HEK293 (cell line): Measurements from ENCODE around the gene RAB3C.

ENCODE experiments used
- GFI1B ChIP-seq: fragments of 450-650 bp; formaldehyde crosslinking; IDR thresholded peaks from 2 replicates; pipeline ENCODE4 v1.5.1; 2016; ENCODE audit warnings: missing biosample characterization, missing genetic modification characterization
- GLIS1 ChIP-seq: fragments of 450-650 bp; formaldehyde crosslinking; IDR thresholded peaks from 2 replicates; pipeline ENCODE4 v1.5.1; 2016; ENCODE audit warnings: missing biosample characterization, missing genetic modification characterization
- GLIS2 ChIP-seq: fragments of 450-650 bp; formaldehyde crosslinking; IDR thresholded peaks from 2 replicates; pipeline ENCODE4 v1.5.1; 2016; ENCODE audit warnings: missing biosample characterization, missing genetic modification characterization
- HOXA7 ChIP-seq: sonication (generic); formaldehyde crosslinking; IDR thresholded peaks from 2 replicates; pipeline ENCODE4 v1.8.1; 2022; ENCODE audit warnings: missing genetic modification reagents, borderline replicate concordance
- KLF7 ChIP-seq: fragments of 450-650 bp; formaldehyde crosslinking; IDR thresholded peaks from 2 replicates; pipeline ENCODE4 v1.5.1; 2016; ENCODE audit warnings: missing biosample characterization, missing genetic modification characterization, borderline replicate concordance
- KLF8 ChIP-seq: fragments of 450-650 bp; formaldehyde crosslinking; IDR thresholded peaks from 2 replicates; pipeline ENCODE4 v1.5.1; 2016; ENCODE audit warnings: missing biosample characterization, missing genetic modification characterization
- KLF9 ChIP-seq: fragments of 450-650 bp; formaldehyde crosslinking; IDR thresholded peaks from 2 replicates; pipeline ENCODE4 v1.5.1; 2016; ENCODE audit warnings: missing biosample characterization, missing genetic modification characterization, low read depth
- PRDM1 ChIP-seq: fragments of 450-650 bp; formaldehyde crosslinking; IDR thresholded peaks from 2 replicates; pipeline ENCODE4; 2016; ENCODE audit warnings: missing biosample characterization, missing genetic modification characterization
- PRDM6 ChIP-seq: fragments of 450-650 bp; formaldehyde crosslinking; IDR thresholded peaks from 2 replicates; pipeline ENCODE4 v1.5.1; 2017; ENCODE audit warnings: missing biosample characterization, missing genetic modification characterization
- ZBTB10 ChIP-seq: fragments of 450-650 bp; formaldehyde crosslinking; IDR thresholded peaks from 2 replicates; pipeline ENCODE4 v1.5.1; 2016; ENCODE audit warnings: missing biosample characterization, missing genetic modification characterization
- ZNF146 ChIP-seq: fragments of 450-650 bp; formaldehyde crosslinking; IDR thresholded peaks from 2 replicates; pipeline ENCODE4 v1.5.1; 2016; ENCODE audit warnings: missing biosample characterization, missing genetic modification characterization
- ZNF157 ChIP-seq: fragments of 450-650 bp; formaldehyde crosslinking; IDR thresholded peaks from 2 replicates; pipeline ENCODE4 v1.5.1; 2016; ENCODE audit warnings: missing biosample characterization, missing genetic modification characterization
- ZNF274 ChIP-seq, 2 experiments: fragments of 200-500 bp in 1 of 2; fragments of 450-650 bp in 1 of 2; sonication (Bioruptor generic) in 1 of 2; formaldehyde crosslinking in 1 of 2; IDR thresholded peaks; 2 replicates each; pipeline versions ENCODE4 v1.5.1 to v1.6.1; 2014 to 2016; ENCODE audit warnings: borderline replicate concordance in 1 of 2, inconsistent platforms in 1 of 2, low read length in 1 of 2, missing biosample characterization in 1 of 2, missing genetic modification characterization in 1 of 2
- ZNF341 ChIP-seq: fragments of 450-650 bp; formaldehyde crosslinking; IDR thresholded peaks from 2 replicates; pipeline ENCODE4; 2016; ENCODE audit warnings: low read depth, missing biosample characterization, missing genetic modification characterization
- ZNF350 ChIP-seq: fragments of 450-650 bp; formaldehyde crosslinking; IDR thresholded peaks from 2 replicates; pipeline ENCODE4 v1.5.0; 2017; ENCODE audit warnings: missing biosample characterization, mild to moderate bottlenecking, missing genetic modification characterization
- ZNF354C ChIP-seq: fragments of 450-650 bp; formaldehyde crosslinking; IDR thresholded peaks from 2 replicates; pipeline ENCODE4 v1.5.1; 2016; ENCODE audit warnings: missing biosample characterization, missing genetic modification characterization, low read depth, borderline replicate concordance
- ZNF416 ChIP-seq: fragments of 450-650 bp; formaldehyde crosslinking; IDR thresholded peaks from 2 replicates; pipeline ENCODE4 v1.5.1; 2016; ENCODE audit warnings: missing biosample characterization, missing genetic modification characterization
- ZNF423 ChIP-seq: fragments of 450-650 bp; formaldehyde crosslinking; IDR thresholded peaks from 2 replicates; pipeline ENCODE4 v1.5.1; 2016; ENCODE audit warnings: missing biosample characterization, missing genetic modification characterization
- ZNF48 ChIP-seq: fragments of 450-650 bp; formaldehyde crosslinking; IDR thresholded peaks from 2 replicates; pipeline ENCODE4 v1.5.1; 2016; ENCODE audit warnings: missing biosample characterization, missing genetic modification characterization
- ZNF488 ChIP-seq: fragments of 450-650 bp; formaldehyde crosslinking; IDR thresholded peaks from 2 replicates; pipeline ENCODE4 v1.5.1; 2016; ENCODE audit warnings: missing biosample characterization, missing genetic modification characterization
- ZNF558 ChIP-seq: fragments of 450-650 bp; formaldehyde crosslinking; IDR thresholded peaks from 2 replicates; pipeline ENCODE4 v1.5.1; 2016; ENCODE audit warnings: missing biosample characterization, missing genetic modification characterization
- ZNF560 ChIP-seq: fragments of 450-650 bp; formaldehyde crosslinking; IDR thresholded peaks from 2 replicates; pipeline ENCODE4 v1.5.1; 2017; ENCODE audit warnings: missing biosample characterization, missing genetic modification characterization, borderline replicate concordance
- ZNF580 ChIP-seq: fragments of 450-650 bp; formaldehyde crosslinking; IDR thresholded peaks from 2 replicates; pipeline ENCODE4 v1.5.1; 2016; ENCODE audit warnings: missing biosample characterization, missing genetic modification characterization
- ZNF585B ChIP-seq: fragments of 450-650 bp; formaldehyde crosslinking; IDR thresholded peaks from 2 replicates; pipeline ENCODE4 v1.5.1; 2016; ENCODE audit warnings: missing biosample characterization, missing genetic modification characterization
- ZNF660 ChIP-seq: fragments of 450-650 bp; IDR thresholded peaks from 2 replicates; pipeline ENCODE4 v1.5.1; 2018; ENCODE audit warnings: missing biosample characterization, mild to moderate bottlenecking, missing genetic modification characterization
- ZNF677 ChIP-seq: fragments of 450-650 bp; IDR thresholded peaks from 2 replicates; pipeline ENCODE4 v1.5.0; 2018; ENCODE audit warnings: missing biosample characterization, mild to moderate bottlenecking, missing genetic modification characterization, moderate library complexity
- ZNF707 ChIP-seq: fragments of 450-650 bp; formaldehyde crosslinking; IDR thresholded peaks from 2 replicates; pipeline ENCODE4 v1.5.1; 2016; ENCODE audit warnings: missing biosample characterization, missing genetic modification characterization
- ZNF792 ChIP-seq: fragments of 450-650 bp; formaldehyde crosslinking; IDR thresholded peaks from 2 replicates; pipeline ENCODE4 v1.5.1; 2016; ENCODE audit warnings: missing biosample characterization, missing genetic modification characterization
- ZNF837 ChIP-seq: fragments of 450-650 bp; formaldehyde crosslinking; IDR thresholded peaks from 2 replicates; pipeline ENCODE4 v1.5.1; 2016; ENCODE audit warnings: missing biosample characterization, missing genetic modification characterization
- ZNF843 ChIP-seq: fragments of 450-650 bp; formaldehyde crosslinking; IDR thresholded peaks from 2 replicates; pipeline ENCODE4 v1.5.1; 2016; ENCODE audit warnings: missing biosample characterization, missing genetic modification characterization
- ZSCAN30 ChIP-seq: fragments of 450-650 bp; IDR thresholded peaks from 2 replicates; pipeline ENCODE4 v1.5.1; 2018; ENCODE audit warnings: missing biosample characterization, mild to moderate bottlenecking, missing genetic modification characterization, moderate library complexity
- ZSCAN5A ChIP-seq: fragments of 450-650 bp; formaldehyde crosslinking; IDR thresholded peaks from 2 replicates; pipeline ENCODE4 v1.5.1; 2016; ENCODE audit warnings: missing biosample characterization, missing genetic modification characterization
- TF ChIP-seq, protein P1 (sequence below): fragments of 450-650 bp; formaldehyde crosslinking; IDR thresholded peaks from 2 replicates; pipeline ENCODE4 v1.5.1; 2016; ENCODE audit warnings: missing biosample characterization, missing genetic modification characterization, borderline replicate concordance

The RAB3C gene

DNA sequence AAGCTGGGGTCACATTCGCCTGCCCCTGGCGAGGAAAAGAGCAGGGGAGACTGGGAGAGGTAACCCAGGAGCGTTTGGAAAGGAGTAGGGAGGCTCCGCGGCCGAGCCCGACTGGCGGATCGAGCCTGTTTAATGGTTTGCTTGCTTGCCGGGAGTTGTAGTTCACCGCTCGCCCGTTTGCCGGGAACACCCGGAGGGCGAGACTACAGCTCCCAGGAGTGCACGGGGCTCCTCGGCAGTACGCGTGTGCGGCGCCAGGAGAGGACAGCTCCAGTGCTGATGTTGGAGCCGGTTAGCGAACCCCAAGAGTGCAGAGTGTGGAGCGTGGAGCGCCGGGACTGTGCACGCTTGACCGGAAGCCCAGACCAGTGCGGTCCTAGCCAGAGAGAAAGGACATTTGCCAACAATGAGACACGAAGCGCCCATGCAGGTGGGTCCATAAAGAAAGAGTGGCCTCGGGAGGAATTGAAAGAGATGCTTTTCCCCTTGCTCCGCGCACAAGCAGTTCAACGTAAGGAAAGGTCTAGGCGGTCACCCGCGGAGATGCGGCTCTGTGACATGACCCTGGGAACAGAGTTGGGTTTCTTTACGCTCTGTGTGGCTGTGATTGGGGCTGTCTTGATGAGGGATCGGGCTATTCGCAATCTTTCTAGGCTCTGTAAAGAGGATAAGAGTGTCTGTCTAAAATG is at the start of gene RAB3C (continued):
- no peak for TF ChIP-seq ZNF560 (tag by site-specific recombination)
- no peak for TF ChIP-seq ZNF423
- TF ChIP-seq ZNF146 (tag by site-specific recombination) = no peak
- TF ChIP-seq ZNF677 (tag by site-specific recombination) = no peak
- TF ChIP-seq GFI1B (tag by site-specific recombination) = no peak
- no peak for TF ChIP-seq ZSCAN30 (tag by site-specific recombination)
- peak; percentile 62; the same call in 1 of the 2 replicates for TF ChIP-seq ZNF341 (tag by site-specific recombination)
- no peak for TF ChIP-seq KLF9 (tag by site-specific recombination)
- peak; percentile 52; the same call in 1 of the 2 replicates for TF ChIP-seq KLF8 (tag by site-specific recombination)
- no peak for TF ChIP-seq ZNF707
- TF ChIP-seq ZNF792 (tag by site-specific recombination) = no peak
- no peak for TF ChIP-seq ZSCAN5A (tag by site-specific recombination)
- no peak for TF ChIP-seq ZNF585B (tag by site-specific recombination)
- TF ChIP-seq, protein P1, sequence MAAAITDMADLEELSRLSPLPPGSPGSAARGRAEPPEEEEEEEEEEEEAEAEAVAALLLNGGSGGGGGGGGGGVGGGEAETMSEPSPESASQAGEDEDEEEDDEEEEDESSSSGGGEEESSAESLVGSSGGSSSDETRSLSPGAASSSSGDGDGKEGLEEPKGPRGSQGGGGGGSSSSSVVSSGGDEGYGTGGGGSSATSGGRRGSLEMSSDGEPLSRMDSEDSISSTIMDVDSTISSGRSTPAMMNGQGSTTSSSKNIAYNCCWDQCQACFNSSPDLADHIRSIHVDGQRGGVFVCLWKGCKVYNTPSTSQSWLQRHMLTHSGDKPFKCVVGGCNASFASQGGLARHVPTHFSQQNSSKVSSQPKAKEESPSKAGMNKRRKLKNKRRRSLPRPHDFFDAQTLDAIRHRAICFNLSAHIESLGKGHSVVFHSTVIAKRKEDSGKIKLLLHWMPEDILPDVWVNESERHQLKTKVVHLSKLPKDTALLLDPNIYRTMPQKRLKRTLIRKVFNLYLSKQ = no peak
- no peak for TF ChIP-seq ZNF843 (tag by site-specific recombination)
- TF ChIP-seq GLIS2 (tag by site-specific recombination) = peak; percentile 74; the same call in 1 of the 2 replicates
- TF ChIP-seq ZNF350 (tag by site-specific recombination) = no peak
- no peak for TF ChIP-seq ZNF488 (tag by site-specific recombination)
- no peak for TF ChIP-seq ZNF48 (tag by site-specific recombination)
- TF ChIP-seq ZNF580 (tag by site-specific recombination) = no peak
- TF ChIP-seq ZNF157 (tag by site-specific recombination) = no peak
- TF ChIP-seq ZBTB10 = peak; percentile 92
- no peak for TF ChIP-seq HOXA7 (CRISPR knock-in tag)
- no peak for TF ChIP-seq ZNF274 (IDR thresholded peaks at IDR 0.05; ENCODE audit: low read length)
- no peak for TF ChIP-seq ZNF274 (tag by site-specific recombination; IDR thresholded peaks at IDR 0.05; ENCODE audit: borderline replicate concordance)
- no peak for TF ChIP-seq PRDM6 (tag by site-specific recombination)
- TF ChIP-seq KLF7 = no peak
- TF ChIP-seq ZNF837 = no peak
- no peak for TF ChIP-seq ZNF354C
- no peak for TF ChIP-seq ZNF416 (tag by site-specific recombination)
- TF ChIP-seq ZNF660 (tag by site-specific recombination) = no peak
- peak; percentile 64 for TF ChIP-seq PRDM1
- no peak for TF ChIP-seq ZNF558
- peak; percentile 57; the same call in 1 of the 2 replicates for TF ChIP-seq GLIS1 (tag by site-specific recombination)
